BE2C (cell line): ENCODE data around the gene CMC2.

Experiments used
- DNase-seq: peaks from one replicate; pipeline ENCODE4 v3.0.0-alpha.2; 2020
- H3K27me3 ChIP-seq: fragments of 250-450 bp; sonication (Bioruptor Pico); 2 replicates; pipeline ENCODE4 v1.5.1; 2020; ENCODE audit warnings: mild to moderate bottlenecking
- H3K36me3 ChIP-seq: fragments of 250-450 bp; sonication (Bioruptor Pico); 2 replicates; pipeline ENCODE4 v1.5.1; 2020; ENCODE audit warnings: mild to moderate bottlenecking
- H3K4me1 ChIP-seq: fragments of 250-450 bp; sonication (Bioruptor Pico); 2 replicates; pipeline ENCODE4 v1.5.1; 2020
- H3K4me3 ChIP-seq: 2 replicates; pipeline ENCODE4 v1.5.1; 2011; ENCODE audit warnings: low read depth, low read length
- H3K9me3 ChIP-seq: fragments of 250-450 bp; sonication (Bioruptor Pico); 2 replicates; pipeline ENCODE4 v1.5.1; 2020
- TF ChIP-seq, protein P1 (sequence below): IDR thresholded peaks from 2 replicates; pipeline ENCODE4 v1.5.1; 2012; ENCODE audit warnings: mild to moderate bottlenecking, low read depth, low read length

The CMC2 gene

DNA sequence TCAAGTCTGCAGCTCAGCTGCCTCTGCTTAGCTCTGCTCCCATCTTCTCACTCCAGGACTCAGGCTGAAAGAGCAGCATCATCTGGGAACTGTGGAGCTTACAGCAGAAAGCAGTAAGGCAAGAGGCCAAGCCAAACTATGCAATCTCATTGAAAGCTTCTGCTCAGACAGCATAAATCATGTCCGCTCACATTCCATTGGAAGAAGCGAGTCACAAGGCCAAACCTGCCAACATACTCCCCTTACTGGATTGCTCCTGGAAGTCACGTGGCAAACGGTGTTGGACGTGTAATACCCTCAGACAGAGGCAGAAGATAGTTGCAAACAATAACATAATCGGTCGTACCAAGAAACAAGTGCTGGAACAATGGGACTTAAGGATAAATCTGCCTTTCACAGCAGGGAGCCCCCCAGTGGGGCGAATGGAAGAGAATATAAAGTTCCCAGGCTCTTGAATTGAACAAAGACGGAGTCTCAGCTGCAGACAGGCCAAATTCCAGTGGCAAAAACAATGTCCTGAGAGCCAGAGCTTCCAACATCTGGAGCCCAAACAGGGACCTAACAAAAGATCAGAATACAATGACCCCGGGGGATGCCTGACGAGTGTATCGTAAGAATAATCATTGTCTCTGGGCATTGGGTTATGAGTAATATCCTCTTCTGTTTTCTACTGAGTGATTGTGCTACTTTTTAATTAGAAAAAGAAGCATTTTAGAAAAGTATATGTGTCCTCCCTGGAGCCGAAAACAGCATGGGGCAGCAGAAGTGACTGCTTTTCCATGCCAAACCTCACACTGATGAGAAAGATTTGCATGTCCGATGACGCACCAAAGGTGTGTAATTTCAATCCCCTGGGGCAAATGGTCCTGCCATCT is 68.4 kb downstream of the CMC2 start:
- H3K9me3 ChIP-seq: no peaks in the 10 kb centered on the region
- H3K36me3 ChIP-seq: no peaks in the 10 kb centered on the region
- no peak overlapping the region for H3K4me3 ChIP-seq
- H3K27me3 ChIP-seq: no peaks in the 10 kb centered on the region
- DNase-seq: no peak
- TF ChIP-seq, protein P1, sequence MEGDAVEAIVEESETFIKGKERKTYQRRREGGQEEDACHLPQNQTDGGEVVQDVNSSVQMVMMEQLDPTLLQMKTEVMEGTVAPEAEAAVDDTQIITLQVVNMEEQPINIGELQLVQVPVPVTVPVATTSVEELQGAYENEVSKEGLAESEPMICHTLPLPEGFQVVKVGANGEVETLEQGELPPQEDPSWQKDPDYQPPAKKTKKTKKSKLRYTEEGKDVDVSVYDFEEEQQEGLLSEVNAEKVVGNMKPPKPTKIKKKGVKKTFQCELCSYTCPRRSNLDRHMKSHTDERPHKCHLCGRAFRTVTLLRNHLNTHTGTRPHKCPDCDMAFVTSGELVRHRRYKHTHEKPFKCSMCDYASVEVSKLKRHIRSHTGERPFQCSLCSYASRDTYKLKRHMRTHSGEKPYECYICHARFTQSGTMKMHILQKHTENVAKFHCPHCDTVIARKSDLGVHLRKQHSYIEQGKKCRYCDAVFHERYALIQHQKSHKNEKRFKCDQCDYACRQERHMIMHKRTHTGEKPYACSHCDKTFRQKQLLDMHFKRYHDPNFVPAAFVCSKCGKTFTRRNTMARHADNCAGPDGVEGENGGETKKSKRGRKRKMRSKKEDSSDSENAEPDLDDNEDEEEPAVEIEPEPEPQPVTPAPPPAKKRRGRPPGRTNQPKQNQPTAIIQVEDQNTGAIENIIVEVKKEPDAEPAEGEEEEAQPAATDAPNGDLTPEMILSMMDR: no peak
- H3K4me1 ChIP-seq: no peaks in the 10 kb centered on the region

DNA sequence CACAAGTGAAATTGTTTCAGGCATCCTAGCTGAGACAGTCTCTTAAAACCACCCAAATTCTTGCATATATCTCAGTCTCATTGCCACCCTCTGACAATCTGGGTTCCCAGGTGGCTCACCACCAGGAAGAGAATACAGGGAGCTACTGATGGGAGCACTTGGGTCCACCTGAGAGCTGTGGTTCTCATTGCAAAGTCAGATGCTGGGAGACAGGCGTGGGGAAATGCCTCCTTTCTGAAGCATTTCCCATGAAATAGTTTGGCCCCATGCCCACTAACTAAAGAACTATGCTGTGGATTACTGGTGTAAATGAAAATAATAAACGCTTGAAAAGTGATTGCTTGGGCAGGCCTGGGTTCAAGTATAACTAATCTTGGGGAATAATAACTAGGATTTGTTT is 70.3 kb downstream of the CMC2 start:
- TF ChIP-seq, protein P1: no peak
- Histone ChIP-seq H3K36me3 (no peaks in the 10 kb centered on the region), H3K4me1 (no peaks in the 10 kb centered on the region), H3K4me3 (no peak overlapping the region), H3K27me3 (peaks cover 14% of the 10 kb centered on the region), H3K9me3 (no peaks in the 10 kb centered on the region)
- DNase-seq: no peak

DNA sequence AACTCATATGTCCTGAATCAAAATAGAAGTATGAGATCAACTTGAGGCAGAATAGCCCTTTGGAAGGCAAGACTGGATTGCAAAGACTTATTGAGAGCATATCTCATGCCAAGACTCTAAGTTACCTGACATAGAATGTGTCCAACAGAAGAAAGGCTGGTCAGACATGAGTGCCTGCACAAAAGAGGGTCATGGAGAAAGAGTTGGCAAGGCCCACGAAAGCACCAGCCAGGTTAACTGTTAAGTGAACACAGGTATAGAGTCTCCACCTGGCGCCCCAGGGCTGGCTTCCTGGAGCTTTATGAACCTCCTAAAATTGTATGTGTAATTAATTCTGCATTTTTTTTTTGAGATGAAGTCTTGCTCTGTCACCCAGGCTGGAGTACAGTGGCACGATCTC is 71.0 kb downstream of the CMC2 start:
- H3K36me3 ChIP-seq: no peaks in the 10 kb centered on the region
- no peak for DNase-seq
- H3K27me3 ChIP-seq: peaks cover 18% of the 10 kb centered on the region
- TF ChIP-seq, protein P1: no peak
- no peaks in the 10 kb centered on the region for H3K4me1 ChIP-seq
- no peaks in the 10 kb centered on the region for H3K9me3 ChIP-seq
- no peak overlapping the region for H3K4me3 ChIP-seq

DNA sequence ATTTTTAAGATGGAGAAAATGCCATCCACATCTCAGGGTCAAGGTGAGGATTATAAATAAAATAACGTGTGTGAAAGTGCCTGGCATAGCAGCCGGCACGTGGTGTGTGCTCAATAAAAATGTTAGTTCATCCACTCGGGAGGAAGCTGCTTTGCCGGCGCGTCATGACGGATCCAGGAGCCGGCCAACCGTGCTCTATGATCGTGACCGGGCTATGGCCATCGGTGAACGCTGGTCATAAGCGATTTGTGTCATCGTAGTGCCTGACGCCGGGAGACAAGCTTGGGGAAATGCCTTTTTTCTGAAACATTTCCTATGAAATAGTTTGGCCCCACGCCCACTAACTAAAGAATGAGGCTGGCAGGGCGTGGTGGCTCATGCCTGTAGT is 74.0 kb downstream of the CMC2 start:
- TF ChIP-seq, protein P1: no peak
- DNase-seq: no peak
- no peaks in the 10 kb centered on the region for H3K36me3 ChIP-seq
- no peaks in the 10 kb centered on the region for H3K9me3 ChIP-seq
- H3K4me1 ChIP-seq: no peaks in the 10 kb centered on the region
- peaks cover 18% of the 10 kb centered on the region for H3K27me3 ChIP-seq
- H3K4me3 ChIP-seq: no peak overlapping the region

DNA sequence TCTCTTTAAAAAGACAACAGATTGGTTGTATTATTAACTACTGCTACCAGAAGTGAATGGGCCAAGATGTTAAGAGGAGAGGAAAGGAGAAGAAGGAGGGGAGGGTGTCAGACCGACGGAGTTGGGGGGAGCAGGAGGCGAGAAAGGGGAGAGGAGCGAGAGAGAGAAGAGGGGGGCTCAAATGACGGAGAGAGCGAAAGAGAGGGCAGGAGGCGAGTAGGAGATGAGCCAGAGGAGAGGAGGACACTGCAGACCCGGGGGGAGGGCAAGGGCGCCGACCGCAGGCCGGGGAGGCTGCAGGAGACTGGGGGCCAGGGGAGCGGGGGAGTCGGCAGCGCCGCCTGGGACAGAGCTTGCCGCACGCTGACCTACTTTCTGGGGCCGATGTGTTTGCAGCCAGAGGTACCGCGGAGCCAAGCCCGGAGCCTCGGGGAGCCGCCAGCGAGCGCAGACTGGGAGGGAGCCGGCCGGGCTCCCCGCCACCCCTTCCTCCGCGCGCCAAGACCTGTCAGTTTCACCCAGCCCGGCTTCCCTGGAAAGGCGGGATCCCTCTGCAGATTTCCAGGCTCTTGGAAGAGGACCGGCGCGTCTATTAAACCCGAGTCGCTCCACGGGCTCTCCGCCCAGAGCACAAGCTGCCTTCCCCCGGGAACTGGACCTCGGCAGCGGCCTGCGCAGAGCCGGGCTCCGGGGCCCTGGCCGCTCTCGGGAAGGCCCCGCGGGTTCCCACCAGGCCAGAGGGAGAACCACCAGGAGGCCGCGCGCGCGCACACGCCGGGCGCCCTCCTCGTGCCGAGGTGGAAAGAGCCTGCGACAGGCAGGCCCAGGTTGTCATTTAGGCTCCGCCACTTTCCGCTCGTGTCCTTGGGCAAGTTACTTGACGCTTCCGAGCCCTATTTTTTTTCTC is 74.6 kb downstream of the CMC2 start:
- Histone ChIP-seq H3K9me3 (no peaks in the 10 kb centered on the region), H3K27me3 (peaks cover 18% of the 10 kb centered on the region), H3K4me1 (no peaks in the 10 kb centered on the region), H3K36me3 (no peaks in the 10 kb centered on the region), H3K4me3 (no peak overlapping the region)
- TF ChIP-seq, protein P1: no peak
- peak; percentile 23 for DNase-seq
